SK-N-SH (cell line): ENCODE results near the gene MLANA. TPM values are rescaled to one million over a fixed set of nuclear protein-coding genes. Genes with fewer than 3 reads are reported as not detected.

Source experiments
- CTCF ChIA-PET: fragments of 300-600, 350-600 bp; formaldehyde crosslinking; extraction: SDS; loops from one replicate; lab custom pipeline; 2021; lab: Yijun Ruan, JAX
- POLR2A ChIA-PET: fragments of 350-600 bp; sonication (Branson Sonifier 250); formaldehyde crosslinking; extraction: SDS; loops from one replicate; lab custom pipeline; 2020; ENCODE audit warnings: antibody characterized with exemption, inconsistent platforms; lab: Yijun Ruan, JAX
- DNase-seq: peaks from one replicate; pipeline ENCODE4 v3.0.0; 2012
- H2AFZ ChIP-seq: fragments of 200-600 bp; sonication (generic); 2 replicates; pipeline ENCODE4 v1.8.1; 2016; ENCODE audit warnings: antibody characterized with exemption, mild to moderate bottlenecking, low read depth
- H3F3A ChIP-seq: fragments of 200-600 bp; sonication (generic); replicated peaks from 2 replicates; pipeline ENCODE3; 2016; ENCODE audit warnings: antibody characterized with exemption, mild to moderate bottlenecking; ENCODE audit not compliant: insufficient read depth
- H3K27ac ChIP-seq, 2 experiments: fragments of 200-500 bp in 1 of 2; fragments of 200-600 bp in 1 of 2; sonication (Bioruptor generic) in 1 of 2; sonication (generic), shearing (Covaris generic) in 1 of 2; 2 replicates each; pipeline versions ENCODE4 v1.5.1 to v1.6.1; 2014 to 2016; ENCODE audit warnings: low read depth in 2 of 2, inconsistent platforms in 1 of 2, low read length in 1 of 2, mild to moderate bottlenecking in 1 of 2, mixed read lengths in 1 of 2
- H3K27me3 ChIP-seq: fragments of 200-600 bp; sonication (generic), shearing (Covaris generic); 2 replicates; pipeline ENCODE4 v1.6.1; 2016; ENCODE audit warnings: mixed run types; ENCODE audit not compliant: insufficient read depth
- H3K36me3 ChIP-seq, 2 experiments: fragments of 200-500 bp in 1 of 2; fragments of 200-600 bp in 1 of 2; sonication (Bioruptor generic) in 1 of 2; sonication (generic) in 1 of 2; replicated peaks in 1 of 2; 2 replicates each; pipeline versions ENCODE3 to v1.5.1; 2014 to 2016; ENCODE audit warnings: low read length in 1 of 2, mild to moderate bottlenecking in 1 of 2; ENCODE audit not compliant: insufficient read depth in 2 of 2, control insufficient read depth in 1 of 2
- H3K4me1 ChIP-seq, 2 experiments: fragments of 200-500 bp in 1 of 2; fragments of 200-600 bp in 1 of 2; sonication (Bioruptor generic) in 1 of 2; sonication (generic), shearing (Covaris generic) in 1 of 2; 2 replicates each; pipeline versions ENCODE4 v1.5.1 to v1.6.1; 2014 to 2016; ENCODE audit warnings: low read depth in 1 of 2, low read length in 1 of 2, mixed run types in 1 of 2; ENCODE audit not compliant: insufficient read depth in 2 of 2, control insufficient read depth in 1 of 2
- H3K4me2 ChIP-seq: fragments of 200-600 bp; sonication (generic), shearing (Covaris generic); 2 replicates; pipeline ENCODE4 v1.6.1; 2017; ENCODE audit warnings: mixed run types
- H3K4me3 ChIP-seq, 2 experiments: fragments of 200-500 bp in 1 of 2; fragments of 200-600 bp in 1 of 2; sonication (Bioruptor generic) in 1 of 2; sonication (generic), shearing (Covaris generic) in 1 of 2; 2 replicates each; pipeline versions ENCODE4 v1.5.1 to v1.8.1; 2014 to 2016; ENCODE audit warnings: low read depth in 2 of 2, inconsistent platforms in 1 of 2, low read length in 1 of 2, mild to moderate bottlenecking in 1 of 2, mixed read lengths in 1 of 2, moderate library complexity in 1 of 2
- H3K79me2 ChIP-seq: fragments of 200-600 bp; sonication (generic); 2 replicates; pipeline ENCODE4 v1.8.1; 2017; ENCODE audit warnings: mild to moderate bottlenecking; ENCODE audit not compliant: insufficient read depth
- H3K9ac ChIP-seq: fragments of 200-600 bp; sonication (generic); 2 replicates; pipeline ENCODE4 v1.6.1; 2017; ENCODE audit warnings: mixed run types
- H3K9me2 ChIP-seq: fragments of 200-600 bp; sonication (generic); 2 replicates; pipeline ENCODE4 v1.6.1; 2017; ENCODE audit warnings: mixed run types
- H3K9me3 ChIP-seq: fragments of 200-600 bp; sonication (generic); 2 replicates; pipeline ENCODE4 v1.6.1; 2017; ENCODE audit warnings: mixed run types, mild to moderate bottlenecking, moderate library complexity
- H4K20me1 ChIP-seq: fragments of 200-600 bp; sonication (generic); 2 replicates; pipeline ENCODE4 v1.6.1; 2017; ENCODE audit warnings: mild to moderate bottlenecking, mixed run types; ENCODE audit not compliant: insufficient read depth
- CHD2 ChIP-seq: fragments of 150-350 bp; IDR thresholded peaks from 2 replicates; pipeline ENCODE4 v1.6.1; 2018; ENCODE audit warnings: low read length; ENCODE audit not compliant: partially characterized antibody
- EZH2phosphoT487 ChIP-seq: fragments of 200-600 bp; sonication (generic); IDR thresholded peaks from 2 replicates; pipeline ENCODE4 v1.6.1; 2017; ENCODE audit warnings: low read depth, mixed run types, mild to moderate bottlenecking, antibody characterized with exemption, moderate library complexity, borderline replicate concordance
- GABPA ChIP-seq: IDR thresholded peaks from 2 replicates; pipeline ENCODE4 v1.4.0; 2012; ENCODE audit warnings: low read depth, mild to moderate bottlenecking
- MEF2A ChIP-seq: IDR thresholded peaks from 2 replicates; pipeline ENCODE4 v1.4.0; 2012; ENCODE audit warnings: low read depth, borderline replicate concordance
- NFIC ChIP-seq: IDR thresholded peaks from 2 replicates; pipeline ENCODE4 v1.4.0; 2012; ENCODE audit warnings: borderline replicate concordance
- NRF1 ChIP-seq: IDR thresholded peaks from 2 replicates; pipeline ENCODE4 v1.6.1; 2012; ENCODE audit warnings: low read depth, mild to moderate bottlenecking, low read length
- POLR2AphosphoS5 ChIP-seq: IDR thresholded peaks from 2 replicates; pipeline ENCODE4 v1.6.1; 2012; ENCODE audit warnings: low read depth, low read length
- RAD21 ChIP-seq: IDR thresholded peaks from 2 replicates; pipeline ENCODE4 v1.6.1; 2012; ENCODE audit warnings: mild to moderate bottlenecking, low read length
- RCOR1 ChIP-seq: fragments of 150-350 bp; IDR thresholded peaks from 2 replicates; pipeline ENCODE4 v1.6.1; 2017; ENCODE audit warnings: antibody characterized with exemption, low read length
- RFX5 ChIP-seq: IDR thresholded peaks from 2 replicates; pipeline ENCODE4 v1.6.1; 2012; ENCODE audit warnings: mild to moderate bottlenecking, improper control_type of control experiment, low read length
- SIN3A ChIP-seq: IDR thresholded peaks from 2 replicates; pipeline ENCODE4 v1.6.1; 2012; ENCODE audit warnings: low read depth, mild to moderate bottlenecking, low read length, moderate library complexity, borderline replicate concordance
- SMC3 ChIP-seq: IDR thresholded peaks from 2 replicates; pipeline ENCODE4 v1.6.1; 2012; ENCODE audit warnings: low read depth, low read length, improper control_type of control experiment
- YY1 ChIP-seq: IDR thresholded peaks from 2 replicates; pipeline ENCODE4 v1.4.0; 2012; ENCODE audit warnings: low read depth, mild to moderate bottlenecking
- WGBS: methylation state at CpG from one replicate; pipeline ENCODE4 v1.1.6; 2017; ENCODE audit warnings: low lambda C conversion rate; 5-methylcytosine and 5-hydroxymethylcytosine counted together
- polyA plus RNA-seq, 3 experiments: library from polyadenylated mRNA; depleted of rRNA; stranded (reverse); fragments of >200 nt; gene quantifications; 2 replicates each; pipeline ENCODE4 v1.2.3, GENCODE V29; 2012
- TF ChIP-seq, protein P1 (sequence below): IDR thresholded peaks from 2 replicates; pipeline ENCODE4 v1.4.0; 2012; ENCODE audit warnings: low read depth, borderline replicate concordance
- TF ChIP-seq, protein P2 (sequence below): fragments of 150-350 bp; IDR thresholded peaks from 2 replicates; pipeline ENCODE4 v1.6.1; 2017; ENCODE audit warnings: antibody characterized with exemption, low read length, low read depth, borderline replicate concordance
- TF ChIP-seq, protein P3 (sequence below): IDR thresholded peaks from 2 replicates; pipeline ENCODE4 v1.4.0; 2012; ENCODE audit warnings: low read depth, borderline replicate concordance
- TF ChIP-seq, protein P4 (sequence below): IDR thresholded peaks from 2 replicates; pipeline ENCODE4 v1.6.1; 2012; ENCODE audit warnings: mild to moderate bottlenecking, low read depth, low read length, moderate library complexity
- TF ChIP-seq, protein P5 (sequence below): IDR thresholded peaks from 2 replicates; pipeline ENCODE4; 2012

MLANA gene
- polyA plus RNA-seq, 1 of the 3 experiments (the other 2 are of a cell fraction) = not detected

DNA sequence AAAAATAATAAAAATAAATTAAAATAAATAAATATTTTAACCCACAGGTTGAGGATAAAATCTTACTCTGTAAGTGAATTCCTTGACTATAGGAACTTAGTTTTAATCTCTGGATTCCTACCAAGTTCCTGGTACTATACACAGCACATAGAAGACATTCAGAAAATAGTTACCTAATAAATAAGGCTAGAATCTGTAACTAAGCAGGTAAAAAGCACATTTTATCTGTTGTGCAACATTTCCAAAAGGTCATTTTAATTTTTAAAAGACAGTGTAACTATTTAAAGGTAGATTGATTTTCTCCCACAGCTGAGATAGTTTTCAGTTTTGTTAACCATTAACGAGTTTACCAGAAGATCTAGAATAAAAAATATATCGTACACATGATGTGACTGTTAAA is 47.8 kb downstream of the MLANA start:
- Histone ChIP-seq H3K27ac (no peak overlapping the region), H3K9ac (no peak overlapping the region), H2AFZ (no peak overlapping the region), H3K4me2 (no peak overlapping the region), H4K20me1 (no peaks in the 10 kb centered on the region), H3K9me2 (no peaks in the 10 kb centered on the region), H3K9me3 (no peaks in the 10 kb centered on the region), H3K4me1 (no peaks in the 10 kb centered on the region; a peak in 1 of 4 replicates), H3K4me3 (no peak overlapping the region), H3K27me3 (no peaks in the 10 kb centered on the region), H3K79me2 (no peaks in the 10 kb centered on the region), H3K36me3 (peaks cover 3 to 21% of the 10 kb centered on the region in 2 experiments), H3F3A (no peaks in the 10 kb centered on the region)
- 99% methylated on average over 2 of the region's 2 CpGs for WGBS
- POLR2A ChIA-PET = no interaction called here
- TF ChIP-seq, protein P1, sequence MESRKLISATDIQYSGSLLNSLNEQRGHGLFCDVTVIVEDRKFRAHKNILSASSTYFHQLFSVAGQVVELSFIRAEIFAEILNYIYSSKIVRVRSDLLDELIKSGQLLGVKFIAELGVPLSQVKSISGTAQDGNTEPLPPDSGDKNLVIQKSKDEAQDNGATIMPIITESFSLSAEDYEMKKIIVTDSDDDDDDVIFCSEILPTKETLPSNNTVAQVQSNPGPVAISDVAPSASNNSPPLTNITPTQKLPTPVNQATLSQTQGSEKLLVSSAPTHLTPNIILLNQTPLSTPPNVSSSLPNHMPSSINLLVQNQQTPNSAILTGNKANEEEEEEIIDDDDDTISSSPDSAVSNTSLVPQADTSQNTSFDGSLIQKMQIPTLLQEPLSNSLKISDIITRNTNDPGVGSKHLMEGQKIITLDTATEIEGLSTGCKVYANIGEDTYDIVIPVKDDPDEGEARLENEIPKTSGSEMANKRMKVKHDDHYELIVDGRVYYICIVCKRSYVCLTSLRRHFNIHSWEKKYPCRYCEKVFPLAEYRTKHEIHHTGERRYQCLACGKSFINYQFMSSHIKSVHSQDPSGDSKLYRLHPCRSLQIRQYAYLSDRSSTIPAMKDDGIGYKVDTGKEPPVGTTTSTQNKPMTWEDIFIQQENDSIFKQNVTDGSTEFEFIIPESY = no peak
- TF ChIP-seq POLR2AphosphoS5 = no peak
- TF ChIP-seq RFX5 = no peak
- TF ChIP-seq, protein P2, sequence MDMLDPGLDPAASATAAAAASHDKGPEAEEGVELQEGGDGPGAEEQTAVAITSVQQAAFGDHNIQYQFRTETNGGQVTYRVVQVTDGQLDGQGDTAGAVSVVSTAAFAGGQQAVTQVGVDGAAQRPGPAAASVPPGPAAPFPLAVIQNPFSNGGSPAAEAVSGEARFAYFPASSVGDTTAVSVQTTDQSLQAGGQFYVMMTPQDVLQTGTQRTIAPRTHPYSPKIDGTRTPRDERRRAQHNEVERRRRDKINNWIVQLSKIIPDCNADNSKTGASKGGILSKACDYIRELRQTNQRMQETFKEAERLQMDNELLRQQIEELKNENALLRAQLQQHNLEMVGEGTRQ = no peak
- TF ChIP-seq GABPA = no peak
- no peak for TF ChIP-seq NFIC
- no peak for TF ChIP-seq CHD2
- no peak for TF ChIP-seq NRF1
- no peak for TF ChIP-seq MEF2A
- TF ChIP-seq, protein P3, sequence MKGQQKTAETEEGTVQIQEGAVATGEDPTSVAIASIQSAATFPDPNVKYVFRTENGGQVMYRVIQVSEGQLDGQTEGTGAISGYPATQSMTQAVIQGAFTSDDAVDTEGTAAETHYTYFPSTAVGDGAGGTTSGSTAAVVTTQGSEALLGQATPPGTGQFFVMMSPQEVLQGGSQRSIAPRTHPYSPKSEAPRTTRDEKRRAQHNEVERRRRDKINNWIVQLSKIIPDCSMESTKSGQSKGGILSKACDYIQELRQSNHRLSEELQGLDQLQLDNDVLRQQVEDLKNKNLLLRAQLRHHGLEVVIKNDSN = no peak
- TF ChIP-seq YY1 = no peak
- no peak for TF ChIP-seq SIN3A
- CTCF ChIA-PET = interaction anchor here (1.4 to 1.6 kb wide), 2 partner anchors 16 to 116 kb away, joined by 3 read pairs; no protein-coding TSS in a partner anchor
- DNase-seq = no peak

DNA sequence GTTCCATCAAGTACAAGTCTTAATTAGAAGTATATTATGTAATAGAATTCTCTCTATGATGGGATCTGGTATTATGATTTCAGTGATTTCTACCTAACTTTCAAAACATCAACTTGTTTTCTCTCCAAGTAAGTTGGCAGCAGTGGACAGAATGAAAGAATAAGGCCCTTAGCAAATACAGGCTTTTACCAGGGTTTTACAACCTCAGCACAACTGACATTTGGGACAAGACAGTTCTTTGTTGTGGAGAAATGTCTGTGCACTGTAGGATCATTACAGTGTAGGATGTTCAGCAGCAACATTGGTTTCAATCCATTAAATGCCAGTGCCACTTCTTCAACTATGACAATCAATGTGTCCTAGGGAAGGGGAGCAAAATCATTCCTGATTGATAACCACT is 48.8 kb downstream of the MLANA start:
- Histone ChIP-seq H3K79me2 (no peaks in the 10 kb centered on the region), H3K27me3 (no peaks in the 10 kb centered on the region), H3K9me2 (no peaks in the 10 kb centered on the region), H3K27ac (no peak overlapping the region), H3K4me3 (no peak overlapping the region)
- TF ChIP-seq SIN3A (no peak), SMC3 (no peak), RCOR1 (no peak), NFIC (no peak), MEF2A (no peak), POLR2AphosphoS5 (no peak), RAD21 (no peak), EZH2phosphoT487 (no peak)
- TF ChIP-seq, protein P4, sequence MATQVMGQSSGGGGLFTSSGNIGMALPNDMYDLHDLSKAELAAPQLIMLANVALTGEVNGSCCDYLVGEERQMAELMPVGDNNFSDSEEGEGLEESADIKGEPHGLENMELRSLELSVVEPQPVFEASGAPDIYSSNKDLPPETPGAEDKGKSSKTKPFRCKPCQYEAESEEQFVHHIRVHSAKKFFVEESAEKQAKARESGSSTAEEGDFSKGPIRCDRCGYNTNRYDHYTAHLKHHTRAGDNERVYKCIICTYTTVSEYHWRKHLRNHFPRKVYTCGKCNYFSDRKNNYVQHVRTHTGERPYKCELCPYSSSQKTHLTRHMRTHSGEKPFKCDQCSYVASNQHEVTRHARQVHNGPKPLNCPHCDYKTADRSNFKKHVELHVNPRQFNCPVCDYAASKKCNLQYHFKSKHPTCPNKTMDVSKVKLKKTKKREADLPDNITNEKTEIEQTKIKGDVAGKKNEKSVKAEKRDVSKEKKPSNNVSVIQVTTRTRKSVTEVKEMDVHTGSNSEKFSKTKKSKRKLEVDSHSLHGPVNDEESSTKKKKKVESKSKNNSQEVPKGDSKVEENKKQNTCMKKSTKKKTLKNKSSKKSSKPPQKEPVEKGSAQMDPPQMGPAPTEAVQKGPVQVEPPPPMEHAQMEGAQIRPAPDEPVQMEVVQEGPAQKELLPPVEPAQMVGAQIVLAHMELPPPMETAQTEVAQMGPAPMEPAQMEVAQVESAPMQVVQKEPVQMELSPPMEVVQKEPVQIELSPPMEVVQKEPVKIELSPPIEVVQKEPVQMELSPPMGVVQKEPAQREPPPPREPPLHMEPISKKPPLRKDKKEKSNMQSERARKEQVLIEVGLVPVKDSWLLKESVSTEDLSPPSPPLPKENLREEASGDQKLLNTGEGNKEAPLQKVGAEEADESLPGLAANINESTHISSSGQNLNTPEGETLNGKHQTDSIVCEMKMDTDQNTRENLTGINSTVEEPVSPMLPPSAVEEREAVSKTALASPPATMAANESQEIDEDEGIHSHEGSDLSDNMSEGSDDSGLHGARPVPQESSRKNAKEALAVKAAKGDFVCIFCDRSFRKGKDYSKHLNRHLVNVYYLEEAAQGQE = no peak
- TF ChIP-seq, protein P5, sequence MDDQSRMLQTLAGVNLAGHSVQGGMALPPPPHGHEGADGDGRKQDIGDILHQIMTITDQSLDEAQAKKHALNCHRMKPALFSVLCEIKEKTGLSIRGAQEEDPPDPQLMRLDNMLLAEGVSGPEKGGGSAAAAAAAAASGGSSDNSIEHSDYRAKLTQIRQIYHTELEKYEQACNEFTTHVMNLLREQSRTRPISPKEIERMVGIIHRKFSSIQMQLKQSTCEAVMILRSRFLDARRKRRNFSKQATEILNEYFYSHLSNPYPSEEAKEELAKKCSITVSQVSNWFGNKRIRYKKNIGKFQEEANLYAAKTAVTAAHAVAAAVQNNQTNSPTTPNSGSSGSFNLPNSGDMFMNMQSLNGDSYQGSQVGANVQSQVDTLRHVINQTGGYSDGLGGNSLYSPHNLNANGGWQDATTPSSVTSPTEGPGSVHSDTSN = no peak
- TF ChIP-seq, all 33 proteins: peak for 0
- H3K36me3 ChIP-seq = peaks cover under 1 to 19% of the 10 kb centered on the region in 2 experiments
- no peak overlapping the region for H2AFZ ChIP-seq
- CTCF ChIA-PET = interaction anchor here (0.5 to 1.6 kb wide), 2 partner anchors 15 to 816 kb away, joined by 3 read pairs; no protein-coding TSS in a partner anchor
- DNase-seq = no peak
- no peaks in the 10 kb centered on the region for H3F3A ChIP-seq
- no peak overlapping the region for H3K9ac ChIP-seq
- POLR2A ChIA-PET = no interaction called here
- H3K9me3 ChIP-seq = no peaks in the 10 kb centered on the region
- no peak overlapping the region for H3K4me2 ChIP-seq
- no peaks in the 10 kb centered on the region for H4K20me1 ChIP-seq
- no peaks in the 10 kb centered on the region; a peak in 1 of 4 replicates for H3K4me1 ChIP-seq
